Lung (tissue), 12 donors: ENCODE measurements around the gene CSMD2. TPM values are rescaled to one million over a fixed set of nuclear protein-coding genes. Genes with fewer than 3 reads are reported as not detected.

Experiments used
- ATAC-seq: fragments of 200-7000 bp; cut with Tn5 transposase; one replicate; pipeline ENCODE4 v1.9.1; 2020; ENCODE audit warnings: moderate number of reproducible peaks; ENCODE audit not compliant: insufficient read depth, low FRiP score
- DNase-seq, 3 donors: peaks; one replicate each; pipeline ENCODE4 v3.0.0-alpha.2; 2013 to 2017
- H3K27ac ChIP-seq, 2 donors: one replicate each; pipeline ENCODE4 v1.5.1; 2013; ENCODE audit warnings: mild to moderate bottlenecking in 2 of 2, moderate library complexity in 2 of 2, control low read depth in 1 of 2, inconsistent platforms in 1 of 2, low read depth in 1 of 2, low read length in 1 of 2
- H3K27me3 ChIP-seq, 3 donors: one replicate each; pipeline ENCODE4 v1.5.1; 2013; ENCODE audit warnings: low read length in 2 of 3; ENCODE audit not compliant: control insufficient read depth in 3 of 3, insufficient read depth in 3 of 3
- H3K36me3 ChIP-seq, 4 donors: one replicate each; pipeline ENCODE4 v1.5.1; 2013; ENCODE audit warnings: low read length in 4 of 4, mild to moderate bottlenecking in 1 of 4, moderate library complexity in 1 of 4; ENCODE audit not compliant: control insufficient read depth in 4 of 4, insufficient read depth in 4 of 4
- H3K4me1 ChIP-seq, 5 donors: one replicate each; pipeline ENCODE4 v1.5.1; 2013; ENCODE audit warnings: low read length in 5 of 5, mild to moderate bottlenecking in 2 of 5, moderate library complexity in 1 of 5; ENCODE audit not compliant: control insufficient read depth in 5 of 5, insufficient read depth in 5 of 5
- H3K4me3 ChIP-seq: one replicate; pipeline ENCODE4 v1.5.1; 2013; ENCODE audit warnings: mild to moderate bottlenecking, control low read depth, moderate library complexity
- H3K9ac ChIP-seq, 2 donors: one replicate each; pipeline ENCODE4 v1.5.1; 2013; ENCODE audit warnings: low read length in 2 of 2, control low read depth in 1 of 2; ENCODE audit not compliant: insufficient read depth in 1 of 2
- H3K9me3 ChIP-seq, 4 donors: one replicate each; pipeline ENCODE4 v1.5.1; 2013; ENCODE audit warnings: low read length in 3 of 4, mild to moderate bottlenecking in 1 of 4, moderate library complexity in 1 of 4; ENCODE audit not compliant: control insufficient read depth in 4 of 4, insufficient read depth in 3 of 4
- CTCF ChIP-seq: IDR thresholded peaks from 2 replicates; pipeline ENCODE4 v1.5.1; 2012; ENCODE audit warnings: mild to moderate bottlenecking; ENCODE audit errors: control extremely low read depth, extremely low read depth
- WGBS, 2 donors: extraction: QIAGEN DNeasy Blood & Tissue Kit; methylation state at CpG; one replicate each; pipeline ENCODE4 v1.1.7; 2013; 5-methylcytosine and 5-hydroxymethylcytosine counted together
- polyA plus RNA-seq, 2 donors: library from polyadenylated mRNA; stranded (reverse); fragments of 200-250 nt; gene quantifications; one replicate each; pipeline ENCODE4 v1.2.1, GENCODE V29; 2013
- total RNA-seq, 2 donors: library from RNA; depleted of rRNA in 1 of 2; stranded (reverse); fragments of >200 nt in 1 of 2; gene quantifications; one replicate each; pipeline ENCODE4 v1.2.1, GENCODE V29; 2014 to 2021
- donor health status: control.
- donor health status: control.
- donor health status: Bipolar disorder and iron deficiency.
- donor health status: healthy.
- donor health status: DM: yes; HTN: yes; CAD: no.

Gene CSMD2
- total and polyA plus RNA-seq, 4 donors, result 0.11 to 1.2 (median 0.39) TPM

GRCh38 chr1:33925586-33925985, 239.4 kb downstream of the CSMD2 start:
- DNase-seq (no peak), ATAC-seq (no peak)
- H3K9me3 ChIP-seq, result peaks cover 0 to 5% (median 0%) of the 10 kb centered on the region in 4 donors
- no peaks in the 10 kb centered on the region for H3K4me1 ChIP-seq
- H3K27ac ChIP-seq, result no peak overlapping the region
- H3K4me3 ChIP-seq, result no peak overlapping the region
- H3K9ac ChIP-seq, result no peak overlapping the region
- 85 to 88% methylated on average over 8 of the region's 8 CpGs for WGBS, 2 donors
- no peaks in the 10 kb centered on the region for H3K27me3 ChIP-seq
- no peak for TF ChIP-seq CTCF
- no peaks in the 10 kb centered on the region for H3K36me3 ChIP-seq

GRCh38 chr1:33921281-33921680, 243.7 kb downstream of the CSMD2 start:
- Histone ChIP-seq H3K4me1 (no peaks in the 10 kb centered on the region), H3K27ac (no peak overlapping the region), H3K9ac (no peak overlapping the region), H3K4me3 (no peak overlapping the region), H3K36me3 (no peaks in the 10 kb centered on the region), H3K27me3 (no peaks in the 10 kb centered on the region), H3K9me3 (peaks cover 0 to 1% (median 0%) of the 10 kb centered on the region in 4 donors)
- no peak for TF ChIP-seq CTCF
- DNase-seq (no peak), ATAC-seq (no peak)
- 84 to 87% methylated on average over 5 of the region's 5 CpGs for WGBS, 2 donors

- TF ChIP-seq CTCF, result no peak
- DNase-seq (no peak), ATAC-seq (no peak)
- Histone ChIP-seq H3K4me1 (no peaks in the 10 kb centered on the region), H3K27ac (no peak overlapping the region), H3K27me3 (no peaks in the 10 kb centered on the region), H3K9me3 (no peaks in the 10 kb centered on the region), H3K4me3 (no peak overlapping the region), H3K36me3 (no peaks in the 10 kb centered on the region), H3K9ac (no peak overlapping the region)
- WGBS, 2 donors, result 27 to 56% methylated on average over 1 of the region's 1 CpG
Observed at GRCh38 chr1:33918368-33918767, 246.7 kb downstream of the CSMD2 start.

DNA sequence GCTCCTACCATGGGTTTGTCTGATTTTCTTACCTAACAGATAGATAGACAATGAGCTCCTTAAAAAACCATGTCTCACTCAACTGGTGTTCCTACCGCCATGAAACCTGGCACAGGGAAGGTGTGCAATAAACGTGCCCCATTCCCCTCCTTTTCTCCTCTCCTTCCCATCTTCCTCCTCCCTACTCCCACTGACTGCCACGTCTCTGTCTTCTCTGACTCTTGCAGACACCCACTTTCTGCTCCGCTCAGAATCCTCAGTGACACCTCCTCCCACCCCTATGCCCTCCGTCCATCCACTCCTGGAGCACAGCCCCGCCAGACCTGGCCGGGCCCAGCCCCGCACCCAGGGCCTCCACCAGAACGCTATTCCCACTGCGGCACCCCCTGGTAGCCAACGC, 248.2 kb downstream of the CSMD2 start:
- no peak for ATAC-seq
- Histone ChIP-seq H3K27me3 (peaks cover 0 to 3% (median 1%) of the 10 kb centered on the region in 3 donors), H3K36me3 (no peaks in the 10 kb centered on the region), H3K9me3 (no peaks in the 10 kb centered on the region), H3K27ac (no peak overlapping the region), H3K4me3 (no peak overlapping the region), H3K9ac (no peak overlapping the region), H3K4me1 (no peaks in the 10 kb centered on the region)
- WGBS, 2 donors, result 84 to 88% methylated on average over 11 of the region's 11 CpGs
- TF ChIP-seq CTCF, result no peak
- no peak for DNase-seq
